Measurements from ENCODE around the gene TBC1D2B. TPM values are rescaled to one million over a fixed set of nuclear protein-coding genes. Genes with fewer than 3 reads are reported as not detected.
A peak's percentile ranks its signal among the peaks of the same experiment; 100 is the strongest.
"Not testable (repeated sequence)": the region's sequence is repeated elsewhere in the genome, so short reads cannot be mapped to it uniquely, and the experiment has no call there.

TBC1D2B gene
- polyA plus RNA-seq, 3 donors: 5.9 to 53.3 (median 6.2) TPM

- H3K36me3 ChIP-seq (replicated peaks in 1 of 2; ENCODE audit: control insufficient read depth in 1 of 2, insufficient read depth in 2 of 2, low read length in 2 of 2): peaks cover 48 to 63% of the 10 kb centered on the region in 2 donors
- H3K27me3 Mint-ChIP-seq (ENCODE audit: low read depth in 3 of 3); intact Hi-C loops (cut with micrococcal nuclease): not testable (repeated sequence)
Observed at GRCh38 chr15:77996226-77996625, 81.3 kb downstream of the TBC1D2B start.

GRCh38 chr15:77995537-77995918 is 82.0 kb downstream of the TBC1D2B start:
- H4K20me1 ChIP-seq (ENCODE audit: insufficient read depth, low read length): peaks cover 15% of the 10 kb centered on the region
- H3K27me3 Mint-ChIP-seq (ENCODE audit: low read depth in 3 of 3); H3K4me3 Mint-ChIP-seq; H3K4me2 ChIP-seq (replicated peaks; ENCODE audit: extremely low read depth, low read length, poor library complexity, severe bottlenecking); intact Hi-C loops (cut with micrococcal nuclease); H3K9me3 Mint-ChIP-seq; H3K79me2 ChIP-seq (ENCODE audit: insufficient read depth, low read length); H3K27me3 ChIP-seq (ENCODE audit: control insufficient read depth in 2 of 2, insufficient read depth in 2 of 2, low read length in 2 of 2); H3K4me1 Mint-ChIP-seq; H3K9me3 ChIP-seq (replicated peaks in 1 of 2; ENCODE audit: control insufficient read depth in 1 of 2, insufficient read depth in 1 of 2, low read length in 2 of 2); H3K9ac ChIP-seq (ENCODE audit: insufficient read depth, low read length, poor library complexity, severe bottlenecking); DNase-seq; H3K4me1 ChIP-seq (ENCODE audit: control insufficient read depth in 1 of 2, insufficient read depth in 2 of 2, low read length in 2 of 2); H3K27ac ChIP-seq (ENCODE audit: low read depth in 1 of 2, low read length in 2 of 2); H2AFZ ChIP-seq (ENCODE audit: insufficient read depth, low read depth, low read length, poor library complexity, severe bottlenecking); H3K4me3 ChIP-seq (replicated peaks in 1 of 3; ENCODE audit: low read depth in 2 of 3, low read length in 3 of 3); H3K27ac Mint-ChIP-seq: not testable (repeated sequence)
- WGBS (ENCODE audit: insufficient coverage): no CpG with 5 or more reads among the region's 4 CpGs
- H3K36me3 Mint-ChIP-seq: peaks cover 50 to 71% of the 10 kb centered on the region in 2 donors
- H3K36me3 ChIP-seq (replicated peaks in 1 of 2; ENCODE audit: control insufficient read depth in 1 of 2, insufficient read depth in 2 of 2, low read length in 2 of 2): peaks cover 41 to 56% of the 10 kb centered on the region in 2 donors

More at GRCh38 chr15:77996226-77996625, 81.3 kb downstream of the TBC1D2B start:
- H2AFZ ChIP-seq (ENCODE audit: insufficient read depth, low read depth, low read length, poor library complexity, severe bottlenecking); H3K4me3 Mint-ChIP-seq; H3K27ac Mint-ChIP-seq; DNase-seq; H3K4me2 ChIP-seq (replicated peaks; ENCODE audit: extremely low read depth, low read length, poor library complexity, severe bottlenecking); H3K27me3 ChIP-seq (ENCODE audit: control insufficient read depth in 2 of 2, insufficient read depth in 2 of 2, low read length in 2 of 2); H3K4me1 ChIP-seq (ENCODE audit: control insufficient read depth in 1 of 2, insufficient read depth in 2 of 2, low read length in 2 of 2); H3K9me3 Mint-ChIP-seq; H3K9ac ChIP-seq (ENCODE audit: insufficient read depth, low read length, poor library complexity, severe bottlenecking); H3K79me2 ChIP-seq (ENCODE audit: insufficient read depth, low read length); H3K27ac ChIP-seq (ENCODE audit: low read depth in 1 of 2, low read length in 2 of 2); H3K4me1 Mint-ChIP-seq; H3K4me3 ChIP-seq (replicated peaks in 1 of 3; ENCODE audit: low read depth in 2 of 3, low read length in 3 of 3); H3K9me3 ChIP-seq (replicated peaks in 1 of 2; ENCODE audit: control insufficient read depth in 1 of 2, insufficient read depth in 1 of 2, low read length in 2 of 2): not testable (repeated sequence)
- peaks cover 22% of the 10 kb centered on the region for H4K20me1 ChIP-seq (ENCODE audit: insufficient read depth, low read length)
- H3K36me3 Mint-ChIP-seq: peaks cover 57 to 78% of the 10 kb centered on the region in 2 donors
- no CpG with 5 or more reads among the region's 8 CpGs for WGBS (ENCODE audit: insufficient coverage)

GRCh38 chr15:77994893-77995536 is 82.5 kb downstream of the TBC1D2B start:
- H3K9me3 ChIP-seq (replicated peaks in 1 of 2; ENCODE audit: control insufficient read depth in 1 of 2, insufficient read depth in 1 of 2, low read length in 2 of 2); H3K4me3 ChIP-seq (replicated peaks in 1 of 3; ENCODE audit: low read depth in 2 of 3, low read length in 3 of 3); H3K9ac ChIP-seq (ENCODE audit: insufficient read depth, low read length, poor library complexity, severe bottlenecking); H2AFZ ChIP-seq (ENCODE audit: insufficient read depth, low read depth, low read length, poor library complexity, severe bottlenecking); H3K27ac ChIP-seq (ENCODE audit: low read depth in 1 of 2, low read length in 2 of 2); H3K9me3 Mint-ChIP-seq; H3K4me1 Mint-ChIP-seq; H3K27me3 ChIP-seq (ENCODE audit: control insufficient read depth in 2 of 2, insufficient read depth in 2 of 2, low read length in 2 of 2); H3K27me3 Mint-ChIP-seq (ENCODE audit: low read depth in 3 of 3); H3K4me1 ChIP-seq (ENCODE audit: control insufficient read depth in 1 of 2, insufficient read depth in 2 of 2, low read length in 2 of 2); H3K79me2 ChIP-seq (ENCODE audit: insufficient read depth, low read length); H3K4me3 Mint-ChIP-seq; intact Hi-C loops (cut with micrococcal nuclease); H3K27ac Mint-ChIP-seq; DNase-seq; H3K4me2 ChIP-seq (replicated peaks; ENCODE audit: extremely low read depth, low read length, poor library complexity, severe bottlenecking): not testable (repeated sequence)
- H3K36me3 Mint-ChIP-seq: peaks cover 46 to 67% of the 10 kb centered on the region in 2 donors
- Histone ChIP-seq H3K36me3 (replicated peaks in 1 of 2; ENCODE audit: control insufficient read depth in 1 of 2, insufficient read depth in 2 of 2, low read length in 2 of 2) (peaks cover 39 to 51% of the 10 kb centered on the region in 2 donors), H4K20me1 (ENCODE audit: insufficient read depth, low read length) (peaks cover 10% of the 10 kb centered on the region)
- WGBS (ENCODE audit: insufficient coverage): 100% methylated on average over 2 of the region's 15 CpGs

- H3K4me3 Mint-ChIP-seq; H3K27ac ChIP-seq (ENCODE audit: low read depth in 1 of 2, low read length in 2 of 2); H3K4me3 ChIP-seq (replicated peaks in 1 of 3; ENCODE audit: low read depth in 2 of 3, low read length in 3 of 3); H3K9me3 Mint-ChIP-seq; H3K27me3 ChIP-seq (ENCODE audit: control insufficient read depth in 2 of 2, insufficient read depth in 2 of 2, low read length in 2 of 2); intact Hi-C loops (cut with micrococcal nuclease); H3K9me3 ChIP-seq (replicated peaks in 1 of 2; ENCODE audit: control insufficient read depth in 1 of 2, insufficient read depth in 1 of 2, low read length in 2 of 2); H4K20me1 ChIP-seq (ENCODE audit: insufficient read depth, low read length); H3K4me2 ChIP-seq (replicated peaks; ENCODE audit: extremely low read depth, low read length, poor library complexity, severe bottlenecking); H3K4me1 ChIP-seq (ENCODE audit: control insufficient read depth in 1 of 2, insufficient read depth in 2 of 2, low read length in 2 of 2); H3K79me2 ChIP-seq (ENCODE audit: insufficient read depth, low read length); H3K27me3 Mint-ChIP-seq (ENCODE audit: low read depth in 3 of 3); H2AFZ ChIP-seq (ENCODE audit: insufficient read depth, low read depth, low read length, poor library complexity, severe bottlenecking); H3K9ac ChIP-seq (ENCODE audit: insufficient read depth, low read length, poor library complexity, severe bottlenecking); H3K4me1 Mint-ChIP-seq: not testable (repeated sequence)
- H3K27ac Mint-ChIP-seq: peak overlapping the region in 2 of 7 donors; percentile 33 to 50
- 69% methylated on average over 15 of the region's 18 CpGs for WGBS (ENCODE audit: insufficient coverage)
- DNase-seq: peak in 1 of 3 donors; percentile 15
- peaks cover 41 to 58% of the 10 kb centered on the region in 2 donors for H3K36me3 Mint-ChIP-seq
- peaks cover 32 to 42% of the 10 kb centered on the region in 2 donors for H3K36me3 ChIP-seq (replicated peaks in 1 of 2; ENCODE audit: control insufficient read depth in 1 of 2, insufficient read depth in 2 of 2, low read length in 2 of 2)
Observed at GRCh38 chr15:77993970-77994693, 83.4 kb downstream of the TBC1D2B start.

Measured in CD14-positive monocyte (primary cell).